ENCODE results near the gene NFIB.

Gene NFIB

GRCh38 chr9:14198047-14198840, 115.7 kb downstream of the NFIB start:
- H3K9me3 ChIP-seq (ENCODE audit: control insufficient read depth, low read length) = no peaks in the 10 kb centered on the region
- WGBS, 2 experiments (ENCODE audit: insufficient coverage in 2 of 2) = 81 to 94% methylated on average over 5 to 7 of the region's 11 CpGs
- no peak overlapping the region for H3K4me3 ChIP-seq (ENCODE audit: extremely low read depth, insufficient read depth, low read length, poor library complexity, severe bottlenecking)

GRCh38 chr9:14197325-14197858, 116.5 kb downstream of the NFIB start:
- 95% methylated on average over 3 of the region's 4 CpGs for WGBS, 2 experiments (ENCODE audit: insufficient coverage in 2 of 2)
- Histone ChIP-seq H3K4me3 (ENCODE audit: extremely low read depth, insufficient read depth, low read length, poor library complexity, severe bottlenecking) (no peak overlapping the region), H3K36me3 (ENCODE audit: control insufficient read depth, insufficient read depth, low read length) (no peaks in the 10 kb centered on the region), H3K4me1 (ENCODE audit: control insufficient read depth, insufficient read depth, low read length, poor library complexity, severe bottlenecking) (no peaks in the 10 kb centered on the region), H3K27ac (ENCODE audit: low read depth, low read length, severe bottlenecking) (no peak overlapping the region), H3K9me3 (ENCODE audit: control insufficient read depth, low read length) (no peaks in the 10 kb centered on the region)

More at GRCh38 chr9:14198047-14198840, 115.7 kb downstream of the NFIB start:
- Histone ChIP-seq H3K4me1 (ENCODE audit: control insufficient read depth, insufficient read depth, low read length, poor library complexity, severe bottlenecking) (no peaks in the 10 kb centered on the region), H3K36me3 (ENCODE audit: control insufficient read depth, insufficient read depth, low read length) (no peaks in the 10 kb centered on the region), H3K27ac (ENCODE audit: low read depth, low read length, severe bottlenecking) (no peak overlapping the region)

GRCh38 chr9:14193328-14193990, 120.5 kb downstream of the NFIB start:
- WGBS, 2 experiments (ENCODE audit: insufficient coverage in 2 of 2) = 96 to 100% methylated on average over 1 to 4 of the region's 7 CpGs
- H3K27ac ChIP-seq (ENCODE audit: low read depth, low read length, severe bottlenecking) = no peak overlapping the region
- no peaks in the 10 kb centered on the region for H3K4me1 ChIP-seq (ENCODE audit: control insufficient read depth, insufficient read depth, low read length, poor library complexity, severe bottlenecking)
- H3K9me3 ChIP-seq (ENCODE audit: control insufficient read depth, low read length) = no peaks in the 10 kb centered on the region
- H3K36me3 ChIP-seq (ENCODE audit: control insufficient read depth, insufficient read depth, low read length) = no peaks in the 10 kb centered on the region
- no peak overlapping the region for H3K4me3 ChIP-seq (ENCODE audit: extremely low read depth, insufficient read depth, low read length, poor library complexity, severe bottlenecking)

GRCh38 chr9:14192556-14192955, 121.4 kb downstream of the NFIB start:
- Histone ChIP-seq H3K9me3 (ENCODE audit: control insufficient read depth, low read length) (no peaks in the 10 kb centered on the region), H3K27ac (ENCODE audit: low read depth, low read length, severe bottlenecking) (no peak overlapping the region), H3K4me1 (ENCODE audit: control insufficient read depth, insufficient read depth, low read length, poor library complexity, severe bottlenecking) (no peaks in the 10 kb centered on the region), H3K4me3 (ENCODE audit: extremely low read depth, insufficient read depth, low read length, poor library complexity, severe bottlenecking) (no peak overlapping the region), H3K36me3 (ENCODE audit: control insufficient read depth, insufficient read depth, low read length) (no peaks in the 10 kb centered on the region)
- WGBS, 2 experiments (ENCODE audit: insufficient coverage in 2 of 2) = no CpG with 5 or more reads among the region's 1 CpG

GRCh38 chr9:14191512-14191911, 122.4 kb downstream of the NFIB start:
- no peak overlapping the region for H3K27ac ChIP-seq (ENCODE audit: low read depth, low read length, severe bottlenecking)
- no peaks in the 10 kb centered on the region for H3K9me3 ChIP-seq (ENCODE audit: control insufficient read depth, low read length)
- 80% methylated on average over 1 of the region's 1 CpG; no CpG with 5 or more reads in 1 of the 2 experiments for WGBS, 2 experiments (ENCODE audit: insufficient coverage in 2 of 2)
- H3K36me3 ChIP-seq (ENCODE audit: control insufficient read depth, insufficient read depth, low read length) = no peaks in the 10 kb centered on the region
- no peak overlapping the region for H3K4me3 ChIP-seq (ENCODE audit: extremely low read depth, insufficient read depth, low read length, poor library complexity, severe bottlenecking)
- H3K4me1 ChIP-seq (ENCODE audit: control insufficient read depth, insufficient read depth, low read length, poor library complexity, severe bottlenecking) = no peaks in the 10 kb centered on the region

GRCh38 chr9:14190240-14190639, 123.7 kb downstream of the NFIB start:
- H3K4me3 ChIP-seq (ENCODE audit: extremely low read depth, insufficient read depth, low read length, poor library complexity, severe bottlenecking) = no peak overlapping the region
- no CpG with 5 or more reads among the region's 1 CpG for WGBS, 2 experiments (ENCODE audit: insufficient coverage in 2 of 2)
- no peak overlapping the region for H3K27ac ChIP-seq (ENCODE audit: low read depth, low read length, severe bottlenecking)
- H3K9me3 ChIP-seq (ENCODE audit: control insufficient read depth, low read length) = no peaks in the 10 kb centered on the region
- H3K36me3 ChIP-seq (ENCODE audit: control insufficient read depth, insufficient read depth, low read length) = no peaks in the 10 kb centered on the region
- H3K4me1 ChIP-seq (ENCODE audit: control insufficient read depth, insufficient read depth, low read length, poor library complexity, severe bottlenecking) = no peaks in the 10 kb centered on the region

GRCh38 chr9:14189578-14189977, 124.4 kb downstream of the NFIB start:
- Histone ChIP-seq H3K9me3 (ENCODE audit: control insufficient read depth, low read length) (no peaks in the 10 kb centered on the region), H3K27ac (ENCODE audit: low read depth, low read length, severe bottlenecking) (no peak overlapping the region), H3K36me3 (ENCODE audit: control insufficient read depth, insufficient read depth, low read length) (no peaks in the 10 kb centered on the region), H3K4me1 (ENCODE audit: control insufficient read depth, insufficient read depth, low read length, poor library complexity, severe bottlenecking) (no peaks in the 10 kb centered on the region), H3K4me3 (ENCODE audit: extremely low read depth, insufficient read depth, low read length, poor library complexity, severe bottlenecking) (no peak overlapping the region)
- 50% methylated on average over 1 of the region's 1 CpG; no CpG with 5 or more reads in 1 of the 2 experiments for WGBS, 2 experiments (ENCODE audit: insufficient coverage in 2 of 2)

GRCh38 chr9:14189146-14189545, 124.8 kb downstream of the NFIB start:
- Histone ChIP-seq H3K4me3 (ENCODE audit: extremely low read depth, insufficient read depth, low read length, poor library complexity, severe bottlenecking) (no peak overlapping the region), H3K36me3 (ENCODE audit: control insufficient read depth, insufficient read depth, low read length) (no peaks in the 10 kb centered on the region), H3K9me3 (ENCODE audit: control insufficient read depth, low read length) (no peaks in the 10 kb centered on the region), H3K4me1 (ENCODE audit: control insufficient read depth, insufficient read depth, low read length, poor library complexity, severe bottlenecking) (no peaks in the 10 kb centered on the region), H3K27ac (ENCODE audit: low read depth, low read length, severe bottlenecking) (no peak overlapping the region)
- 93% methylated on average over 2 to 3 of the region's 4 CpGs for WGBS, 2 experiments (ENCODE audit: insufficient coverage in 2 of 2)

GRCh38 chr9:14188538-14188937, 125.4 kb downstream of the NFIB start:
- H3K36me3 ChIP-seq (ENCODE audit: control insufficient read depth, insufficient read depth, low read length) = no peaks in the 10 kb centered on the region
- 100% methylated on average over 1 of the region's 3 CpGs; no CpG with 5 or more reads in 1 of the 2 experiments for WGBS, 2 experiments (ENCODE audit: insufficient coverage in 2 of 2)
- H3K4me1 ChIP-seq (ENCODE audit: control insufficient read depth, insufficient read depth, low read length, poor library complexity, severe bottlenecking) = no peaks in the 10 kb centered on the region
- no peak overlapping the region for H3K27ac ChIP-seq (ENCODE audit: low read depth, low read length, severe bottlenecking)
- no peak overlapping the region for H3K4me3 ChIP-seq (ENCODE audit: extremely low read depth, insufficient read depth, low read length, poor library complexity, severe bottlenecking)
- H3K9me3 ChIP-seq (ENCODE audit: control insufficient read depth, low read length) = no peaks in the 10 kb centered on the region

- 67% methylated on average over 1 of the region's 2 CpGs; no CpG with 5 or more reads in 1 of the 2 experiments for WGBS, 2 experiments (ENCODE audit: insufficient coverage in 2 of 2)
- H3K4me3 ChIP-seq (ENCODE audit: extremely low read depth, insufficient read depth, low read length, poor library complexity, severe bottlenecking) = no peak overlapping the region
- H3K36me3 ChIP-seq (ENCODE audit: control insufficient read depth, insufficient read depth, low read length) = no peaks in the 10 kb centered on the region
- H3K27ac ChIP-seq (ENCODE audit: low read depth, low read length, severe bottlenecking) = no peak overlapping the region
- H3K4me1 ChIP-seq (ENCODE audit: control insufficient read depth, insufficient read depth, low read length, poor library complexity, severe bottlenecking) = no peaks in the 10 kb centered on the region
- H3K9me3 ChIP-seq (ENCODE audit: control insufficient read depth, low read length) = no peaks in the 10 kb centered on the region
Measured at GRCh38 chr9:14188011-14188410, 125.9 kb downstream of the NFIB start.

Measured in mesodermal cell (in vitro differentiated cells).